PC-9 (cell line): ENCODE data around the gene SLX1A.
"Not testable (repeated sequence)": the region's sequence is repeated elsewhere in the genome, so short reads cannot be mapped to it uniquely, and the experiment has no call there.

ENCODE experiments used
- EZH2 ChIP-seq: fragments of 200-600 bp; sonication (generic); IDR thresholded peaks from 2 replicates; pipeline ENCODE4 v1.8.0; 2017; ENCODE audit warnings: antibody characterized with exemption, low read depth
- TF ChIP-seq, protein P1 (sequence below): fragments of 200-600 bp; sonication (generic); conservative IDR thresholded peaks from 2 replicates; pipeline ENCODE4 v1.6.1; 2017; ENCODE audit warnings: mixed run types, antibody characterized with exemption, mild to moderate bottlenecking, moderate library complexity

DNA sequence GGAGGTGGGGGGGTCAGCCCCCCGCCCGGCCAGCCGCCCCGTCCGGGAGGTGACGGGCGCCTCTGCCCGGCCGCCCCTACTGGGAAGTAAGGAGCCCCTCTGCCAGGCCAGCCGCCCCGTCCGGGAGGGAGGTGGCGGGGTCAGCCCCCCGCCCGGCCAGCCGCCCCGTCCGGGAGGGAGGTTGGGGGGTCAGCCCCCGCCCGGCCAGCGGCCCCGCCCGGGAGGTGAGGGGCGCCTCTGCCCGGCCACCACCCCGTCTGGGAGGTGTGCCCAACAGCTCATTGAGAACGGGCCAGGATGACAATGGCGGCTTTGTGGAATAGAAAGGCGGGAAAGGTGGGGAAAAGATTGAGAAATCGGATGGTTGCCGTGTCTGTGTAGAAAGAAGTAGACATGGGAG, 23.5 kb upstream of the SLX1A start:
- TF ChIP-seq, protein P1, sequence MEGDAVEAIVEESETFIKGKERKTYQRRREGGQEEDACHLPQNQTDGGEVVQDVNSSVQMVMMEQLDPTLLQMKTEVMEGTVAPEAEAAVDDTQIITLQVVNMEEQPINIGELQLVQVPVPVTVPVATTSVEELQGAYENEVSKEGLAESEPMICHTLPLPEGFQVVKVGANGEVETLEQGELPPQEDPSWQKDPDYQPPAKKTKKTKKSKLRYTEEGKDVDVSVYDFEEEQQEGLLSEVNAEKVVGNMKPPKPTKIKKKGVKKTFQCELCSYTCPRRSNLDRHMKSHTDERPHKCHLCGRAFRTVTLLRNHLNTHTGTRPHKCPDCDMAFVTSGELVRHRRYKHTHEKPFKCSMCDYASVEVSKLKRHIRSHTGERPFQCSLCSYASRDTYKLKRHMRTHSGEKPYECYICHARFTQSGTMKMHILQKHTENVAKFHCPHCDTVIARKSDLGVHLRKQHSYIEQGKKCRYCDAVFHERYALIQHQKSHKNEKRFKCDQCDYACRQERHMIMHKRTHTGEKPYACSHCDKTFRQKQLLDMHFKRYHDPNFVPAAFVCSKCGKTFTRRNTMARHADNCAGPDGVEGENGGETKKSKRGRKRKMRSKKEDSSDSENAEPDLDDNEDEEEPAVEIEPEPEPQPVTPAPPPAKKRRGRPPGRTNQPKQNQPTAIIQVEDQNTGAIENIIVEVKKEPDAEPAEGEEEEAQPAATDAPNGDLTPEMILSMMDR, result not testable (repeated sequence)
- not testable (repeated sequence) for TF ChIP-seq EZH2
